Hematopoietic multipotent progenitor cell treated with erythropoietin and hydrocortisone succinate and interleukin-3 and kit ligand, for 4 days (in vitro differentiated cells): Measurements from ENCODE around the gene RBM23.

ENCODE experiments used
- DNase-seq: peaks from one replicate; pipeline ENCODE4 v3.0.0-alpha.2; 2015

The RBM23 gene

DNA sequence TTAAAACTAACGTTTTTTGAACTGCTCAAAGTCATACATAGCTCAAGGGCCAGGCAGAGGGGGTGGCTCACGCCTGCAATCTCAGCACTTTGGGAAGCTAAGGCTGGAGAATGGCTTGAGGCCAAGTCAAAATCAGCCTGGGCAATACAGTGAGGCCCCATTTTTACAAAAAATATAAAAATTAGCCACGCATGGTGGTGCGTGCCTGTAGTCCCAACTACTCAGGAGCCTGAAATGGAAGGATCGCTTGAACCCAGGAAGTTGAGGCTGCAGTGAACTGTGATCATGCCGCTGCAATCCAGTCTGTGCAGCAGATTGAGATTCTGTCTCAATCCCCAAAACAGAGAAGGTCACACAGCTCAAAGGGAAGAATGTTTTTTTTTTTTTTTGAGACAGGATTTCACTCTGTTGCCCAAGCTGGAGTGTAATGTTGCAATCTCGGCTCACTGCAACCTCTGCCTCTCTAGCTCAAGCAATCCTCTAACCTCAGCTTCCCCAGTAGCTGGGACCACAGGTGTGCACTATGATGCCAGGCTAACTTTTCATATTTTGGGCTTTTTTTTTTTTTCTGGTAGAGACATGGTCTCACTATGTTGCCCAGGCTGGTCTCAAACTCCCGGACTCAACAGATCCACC, 2.9 kb downstream of the RBM23 start:
- DNase-seq: peak; percentile 63

DNA sequence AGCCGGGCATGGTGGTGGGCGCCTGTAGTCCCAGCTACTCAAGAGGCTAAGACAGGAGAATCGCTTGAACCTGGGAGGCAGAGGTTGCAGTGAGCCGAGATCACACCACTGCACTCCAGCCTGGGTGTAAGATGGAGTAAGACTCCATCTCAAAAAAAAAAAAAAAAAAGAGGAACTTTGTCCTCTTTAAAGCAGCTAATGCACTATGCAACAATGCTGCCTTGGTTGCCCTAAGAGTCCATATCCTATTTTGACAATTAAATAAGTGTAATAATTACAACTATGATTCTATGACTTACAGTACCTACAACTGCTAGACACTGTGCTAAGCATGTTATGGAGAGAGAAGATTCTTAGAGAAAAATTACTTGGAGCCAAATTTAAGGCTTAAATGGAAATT, 4.1 kb downstream of the RBM23 start:
- DNase-seq: peak; percentile 36

DNA sequence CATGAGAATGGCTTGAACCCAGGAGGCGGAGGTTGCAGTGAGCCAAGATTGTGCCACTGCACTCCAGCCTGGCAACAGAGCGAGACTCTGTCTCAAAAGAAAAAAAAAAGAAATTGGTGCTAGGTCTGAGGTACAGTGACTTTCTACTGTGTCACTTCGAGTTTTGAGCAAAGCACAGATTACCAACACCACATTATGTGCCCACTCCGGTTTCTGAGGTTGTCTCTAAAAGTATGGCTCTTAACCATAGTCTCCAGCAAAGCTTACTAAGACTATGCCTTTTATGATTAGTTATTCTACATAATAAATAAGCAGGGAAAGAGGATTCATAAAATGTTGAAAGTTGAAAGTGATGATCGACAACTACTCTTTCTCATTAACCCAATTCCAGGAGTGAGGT, 8.0 kb downstream of the RBM23 start:
- no peak for DNase-seq

DNA sequence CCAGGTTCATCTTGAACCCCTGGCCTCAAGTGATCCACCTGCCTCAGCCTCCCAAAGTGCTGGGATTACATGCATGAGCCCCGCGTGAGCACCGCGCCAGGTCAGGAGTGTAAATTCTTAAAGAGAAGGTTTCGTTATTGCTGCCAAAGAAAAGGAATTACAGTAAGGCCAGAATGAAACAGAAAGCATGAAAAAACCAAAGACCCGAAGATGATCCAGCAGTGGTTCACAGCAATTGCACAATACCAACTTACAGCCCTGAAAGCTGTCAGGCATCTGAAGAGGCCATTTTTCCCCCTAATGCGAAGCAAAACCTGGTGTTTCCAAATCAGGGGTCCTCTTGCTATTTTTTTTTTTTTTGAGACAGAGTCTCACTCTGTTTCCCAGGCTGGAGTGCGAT, 10.3 kb downstream of the RBM23 start:
- peak; percentile 32 for DNase-seq

DNA sequence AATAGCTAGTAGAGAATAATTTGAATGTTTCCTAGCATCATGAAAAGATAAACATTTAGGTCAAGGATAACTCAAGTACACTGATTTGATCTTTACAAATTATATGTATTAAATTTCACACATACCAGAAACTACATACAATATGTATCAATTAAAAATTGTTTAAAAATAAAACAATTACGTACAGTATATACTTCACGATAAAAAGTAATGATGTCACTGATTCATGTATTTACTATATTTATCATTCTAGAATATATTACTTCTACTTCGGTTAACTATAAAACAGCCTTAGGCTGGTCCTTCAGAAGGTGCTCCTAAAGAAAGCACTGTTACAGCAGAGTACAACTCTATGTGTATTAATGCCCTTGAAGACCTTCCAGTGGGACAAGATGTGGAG, 11.5 kb downstream of the RBM23 start:
- DNase-seq: no peak

DNA sequence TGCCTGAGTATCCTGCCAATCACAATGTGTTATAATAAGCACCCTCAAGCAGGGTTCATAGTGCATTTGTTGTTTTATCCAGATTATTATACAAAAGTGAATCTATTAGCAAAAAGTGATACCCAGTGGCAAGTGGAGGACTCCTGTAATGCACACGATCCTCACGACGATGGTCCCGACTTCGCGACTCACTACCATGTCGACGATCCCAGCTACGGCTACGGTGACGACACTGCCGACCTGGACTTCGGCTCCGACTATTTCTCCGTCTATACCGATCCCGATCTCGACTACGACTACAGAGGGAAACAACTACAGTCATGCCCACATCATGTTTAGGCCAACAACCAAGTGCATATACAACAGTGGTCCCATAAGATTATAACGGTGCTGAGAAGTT, 12.9 kb downstream of the RBM23 start:
- no peak for DNase-seq

DNA sequence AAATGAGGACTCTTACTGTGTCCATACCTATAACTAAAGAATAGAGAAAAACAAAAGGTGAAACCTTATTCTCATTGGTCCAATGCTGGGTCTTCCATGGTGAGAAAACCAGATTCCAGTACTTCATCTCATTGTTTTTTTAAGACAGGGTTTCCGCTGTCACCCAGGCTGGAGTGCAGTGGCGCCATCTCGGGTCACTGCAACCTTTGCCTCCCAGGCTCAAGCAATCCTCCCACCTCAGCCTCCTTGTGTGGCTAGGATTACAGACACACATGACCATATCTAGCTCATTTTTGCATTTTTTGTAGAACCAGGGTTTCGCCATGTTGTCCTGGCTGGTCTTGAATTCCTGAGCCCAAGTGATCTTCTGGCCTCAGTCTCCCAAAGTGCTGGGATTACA, 13.3 kb downstream of the RBM23 start:
- no peak for DNase-seq

DNA sequence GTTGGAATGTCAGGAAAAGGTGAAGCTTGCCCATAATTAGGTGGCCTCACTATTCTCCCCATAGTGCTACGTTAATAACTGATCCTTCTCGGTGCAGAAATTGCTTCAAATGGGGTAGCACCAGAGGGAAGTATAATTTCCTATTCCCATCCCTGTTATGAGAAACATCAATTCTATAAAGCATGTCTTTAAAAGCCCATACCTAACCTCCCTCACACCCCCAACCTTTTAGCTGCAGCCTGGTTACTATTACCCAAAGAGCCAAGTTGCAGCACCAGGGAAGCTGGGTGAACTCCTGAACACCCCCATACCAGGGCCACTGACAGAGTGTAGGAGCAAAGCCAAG, 15.2 kb downstream of the RBM23 start:
- no peak for DNase-seq

DNA sequence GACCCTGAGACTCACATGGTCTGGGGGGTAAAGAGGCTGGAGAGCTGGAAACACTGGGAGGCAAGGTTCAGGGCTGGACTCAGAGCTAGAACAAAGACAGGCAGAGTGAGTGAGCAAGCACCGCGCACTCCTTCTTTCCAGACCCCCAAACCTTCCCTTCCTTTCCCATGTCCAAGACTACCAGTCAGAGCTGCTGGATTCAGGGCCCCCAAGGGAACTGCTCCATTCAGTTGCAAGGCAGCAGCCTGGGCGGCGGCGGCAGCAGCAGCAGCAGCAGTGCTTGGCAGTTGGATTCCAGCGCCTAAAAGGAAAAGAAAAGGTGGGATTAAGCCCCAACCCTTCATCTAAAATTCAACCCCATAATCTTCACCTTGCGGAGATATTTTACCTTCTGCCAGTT, 17.1 kb downstream of the RBM23 start:
- no peak for DNase-seq

DNA sequence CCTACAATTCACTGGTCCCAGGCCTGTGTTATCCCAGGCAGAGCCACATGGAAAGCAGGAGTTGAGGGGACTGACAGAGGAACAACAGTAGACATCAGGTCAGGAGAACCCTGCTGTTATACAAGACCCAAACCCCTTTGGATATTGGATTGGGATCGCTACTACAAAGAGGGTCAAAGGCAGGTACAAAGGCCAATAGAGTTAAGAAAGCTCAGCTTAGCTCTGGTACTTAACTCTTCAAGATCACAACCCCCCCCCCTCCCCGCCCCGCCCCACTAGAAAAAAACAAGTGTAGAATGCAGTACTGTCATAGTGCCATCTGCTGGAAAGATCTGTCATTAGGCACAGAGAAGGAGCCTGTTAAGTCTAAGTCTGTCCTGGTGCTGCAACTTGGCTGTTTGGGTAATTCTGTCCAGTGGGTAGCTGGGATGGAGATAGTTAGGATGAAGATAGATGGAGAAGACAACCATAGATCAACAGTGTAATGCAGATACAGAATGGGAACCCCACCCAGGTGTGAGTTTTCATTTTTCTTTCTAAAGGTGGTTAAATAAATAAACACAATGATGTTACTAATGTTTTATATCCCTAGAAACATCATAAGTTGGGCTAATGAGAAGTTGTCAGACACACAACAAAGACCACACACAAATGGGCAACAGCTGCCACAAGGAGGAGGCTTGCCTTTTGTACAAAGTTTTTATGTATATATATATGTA, 18.7 kb downstream of the RBM23 start:
- DNase-seq: peak; percentile 87

DNA sequence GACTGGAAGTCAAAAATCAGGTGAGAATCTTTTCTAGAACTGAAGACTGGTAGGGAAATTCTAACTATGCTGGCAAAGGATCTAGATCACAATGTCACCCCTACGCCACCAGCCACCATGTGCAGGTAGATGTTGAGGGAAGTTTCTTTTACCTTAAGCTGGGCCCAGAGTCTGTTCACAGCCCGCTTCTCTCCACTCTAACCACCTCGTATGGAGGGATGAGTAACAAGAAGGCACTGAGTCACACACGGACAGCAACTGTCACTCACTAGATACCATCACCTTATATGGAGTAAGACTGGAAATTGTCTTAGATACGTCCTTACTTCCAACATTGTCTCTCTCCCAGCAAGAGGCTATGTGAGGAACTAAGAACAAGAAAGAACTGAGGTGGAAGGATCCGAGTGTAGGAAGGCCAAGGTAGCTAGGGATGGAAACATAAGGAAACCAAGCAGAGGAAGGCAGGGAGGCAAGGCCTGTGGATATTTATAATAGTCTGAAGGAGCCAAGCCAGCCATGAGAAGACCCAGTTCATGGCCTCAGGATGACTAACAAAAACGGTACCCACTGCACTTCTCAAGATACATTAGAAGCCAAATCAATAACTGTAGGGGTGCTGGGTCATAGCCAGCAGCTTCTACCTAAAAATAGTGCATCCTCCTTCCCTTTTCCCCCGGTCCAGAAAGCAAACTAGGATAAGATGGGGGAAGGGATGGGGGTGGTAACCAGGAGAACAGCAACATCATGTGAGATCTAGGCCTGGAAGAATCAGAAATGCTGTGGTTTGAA, 20.5 kb downstream of the RBM23 start:
- no peak for DNase-seq

DNA sequence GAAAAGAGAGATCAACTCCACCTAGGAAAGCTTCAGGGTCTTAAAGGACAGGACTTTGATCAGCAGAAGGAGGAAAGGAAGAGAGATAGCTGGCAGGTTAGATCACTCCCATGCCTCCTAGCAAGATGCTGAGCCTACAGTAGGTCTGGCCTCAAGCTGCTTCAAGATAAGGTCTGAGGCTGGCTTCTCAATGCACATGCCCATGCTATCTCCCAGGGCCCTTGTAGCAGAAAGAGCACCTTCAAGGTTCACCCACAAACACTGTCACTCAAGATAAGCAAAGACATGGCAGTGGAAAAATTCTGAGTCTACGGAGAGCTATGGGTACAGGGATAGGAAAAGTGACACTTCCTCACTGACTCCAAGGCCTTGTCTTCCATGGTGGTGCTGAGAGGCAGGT, 21.6 kb downstream of the RBM23 start:
- DNase-seq: peak; percentile 94

DNA sequence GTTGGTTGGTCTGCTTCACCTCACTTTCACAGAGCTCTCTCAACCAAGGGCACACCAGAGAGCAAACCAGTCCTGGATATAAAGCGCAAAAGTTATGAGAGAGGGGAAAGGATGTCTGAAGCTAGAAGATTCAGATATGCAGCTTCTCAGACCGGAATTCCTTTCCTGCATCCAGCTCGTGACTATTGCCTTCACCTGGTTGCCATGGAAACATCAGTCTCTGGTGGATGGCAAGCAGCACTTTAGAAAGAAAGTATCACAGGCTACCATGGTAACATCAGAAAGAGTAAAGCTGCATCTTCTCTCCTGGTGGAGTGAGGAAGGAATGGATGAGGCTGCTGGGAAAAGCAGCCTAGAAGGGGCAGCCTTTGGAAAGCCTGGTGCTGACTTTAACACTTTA, 22.2 kb downstream of the RBM23 start:
- DNase-seq: no peak

DNA sequence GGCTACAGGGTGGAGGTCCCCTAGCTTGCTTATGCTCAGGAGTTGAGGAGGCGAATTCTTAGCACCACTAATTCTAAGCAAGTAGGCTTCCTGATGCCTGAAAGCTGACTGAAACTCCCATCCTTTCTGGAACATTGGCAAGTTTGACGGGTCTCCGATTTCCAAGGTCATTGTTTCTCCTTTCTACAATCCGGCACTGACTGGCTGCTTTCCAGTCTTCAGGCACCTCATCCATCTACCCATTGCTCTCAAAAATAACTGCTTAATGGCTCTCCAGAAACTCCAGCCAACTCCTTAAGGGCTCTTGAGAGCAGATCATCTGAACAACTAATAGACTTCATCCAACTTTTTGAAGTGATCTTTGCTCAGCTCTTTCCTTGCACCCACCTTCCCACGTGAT, 22.6 kb downstream of the RBM23 start:
- DNase-seq: no peak

DNA sequence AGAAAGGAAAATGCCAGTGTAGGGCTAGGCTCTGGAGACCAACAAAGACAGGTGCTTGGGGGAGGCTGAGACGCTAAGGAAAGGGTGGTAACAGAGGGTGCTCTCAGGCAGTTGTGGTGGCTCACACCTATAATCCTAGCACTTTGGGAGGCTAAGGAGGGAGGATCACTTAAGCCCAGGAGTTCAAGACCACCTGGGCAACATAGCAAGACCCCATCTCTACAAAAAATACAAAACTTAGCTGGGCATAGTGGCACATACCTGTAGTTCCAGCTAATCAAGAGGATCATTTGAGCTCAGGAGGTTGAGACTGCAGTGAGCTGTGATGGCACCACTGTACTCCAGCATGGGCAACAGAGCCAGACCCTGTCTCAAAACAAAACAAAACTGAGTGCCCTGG, 23.5 kb downstream of the RBM23 start:
- DNase-seq: no peak

DNA sequence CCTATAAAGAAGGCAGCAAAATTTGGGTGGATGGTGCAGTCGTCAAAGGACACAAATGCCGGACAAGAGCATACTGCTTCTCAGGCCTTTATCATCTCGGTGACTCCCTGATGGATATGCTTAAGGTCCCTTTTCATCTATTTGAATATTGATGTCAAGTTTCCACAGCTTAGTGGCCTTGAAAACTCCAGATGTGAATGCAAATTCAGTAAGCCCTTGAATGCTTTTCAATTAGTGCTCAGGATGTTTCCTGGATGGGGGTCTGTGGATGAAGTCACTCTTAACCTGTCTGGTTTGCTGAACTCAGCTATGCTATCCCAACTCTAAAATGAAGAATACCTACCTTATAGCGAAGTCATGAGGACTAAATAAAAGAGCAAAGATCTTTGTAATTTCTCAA, 25.2 kb downstream of the RBM23 start:
- DNase-seq: no peak

DNA sequence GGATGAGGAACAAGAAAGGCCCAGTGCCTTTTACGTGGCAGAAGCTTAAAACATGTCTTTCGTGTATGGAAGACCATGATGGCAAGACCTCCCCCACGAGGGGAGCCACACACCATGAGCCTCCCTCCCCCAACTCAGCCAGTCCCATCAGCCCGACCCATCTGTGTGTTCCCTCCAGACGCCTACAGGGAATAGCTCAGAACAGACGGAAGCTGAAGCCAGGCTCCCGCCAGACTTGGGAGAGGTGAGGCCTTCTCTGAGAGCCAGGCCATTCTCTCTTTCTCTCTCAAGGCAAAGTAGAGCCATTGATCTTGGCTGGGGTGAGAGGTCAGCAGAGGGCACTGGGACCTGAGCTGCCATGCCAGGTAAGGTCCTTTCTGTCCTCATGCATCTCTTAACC, 26.5 kb downstream of the RBM23 start:
- DNase-seq: no peak

DNA sequence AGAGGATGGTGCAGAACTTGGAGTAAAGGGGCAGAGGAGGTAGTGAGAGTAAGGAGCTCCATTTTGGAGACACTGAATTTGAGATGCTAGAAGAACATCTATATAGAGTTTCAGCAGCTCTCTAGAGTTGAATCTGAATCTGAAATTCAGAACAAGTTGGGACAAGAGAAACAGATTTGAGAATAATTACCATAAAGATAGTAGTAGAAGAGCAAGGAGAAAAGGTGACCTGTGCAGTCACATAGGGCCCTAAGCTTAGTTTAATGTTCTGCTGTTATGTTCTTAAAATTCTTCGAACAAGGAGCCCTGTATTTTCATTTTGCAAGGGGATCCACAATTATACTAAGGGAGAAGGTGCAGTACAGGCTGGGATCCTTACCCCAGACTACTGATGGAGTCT, 28.5 kb downstream of the RBM23 start:
- no peak for DNase-seq

DNA sequence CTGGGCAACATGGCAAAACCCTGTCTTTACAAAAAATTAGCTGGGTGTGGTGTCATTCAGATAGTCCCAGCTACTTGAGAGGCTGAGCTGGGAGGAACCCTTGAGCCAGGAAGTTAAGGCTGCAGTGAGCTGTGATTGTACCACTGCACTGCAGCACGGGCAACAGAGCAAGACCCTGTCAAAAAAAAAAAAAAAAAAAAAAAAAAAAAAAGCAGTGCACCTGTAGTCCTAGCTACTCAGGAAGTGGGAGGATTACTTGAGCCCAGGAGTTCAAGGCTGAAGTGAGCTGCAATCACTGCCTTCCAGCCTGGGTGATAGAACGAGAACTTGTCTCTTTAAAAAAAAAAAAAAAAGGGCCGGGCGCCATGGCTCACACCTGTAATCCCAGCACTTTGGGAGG, 30.3 kb downstream of the RBM23 start:
- DNase-seq: no peak

DNA sequence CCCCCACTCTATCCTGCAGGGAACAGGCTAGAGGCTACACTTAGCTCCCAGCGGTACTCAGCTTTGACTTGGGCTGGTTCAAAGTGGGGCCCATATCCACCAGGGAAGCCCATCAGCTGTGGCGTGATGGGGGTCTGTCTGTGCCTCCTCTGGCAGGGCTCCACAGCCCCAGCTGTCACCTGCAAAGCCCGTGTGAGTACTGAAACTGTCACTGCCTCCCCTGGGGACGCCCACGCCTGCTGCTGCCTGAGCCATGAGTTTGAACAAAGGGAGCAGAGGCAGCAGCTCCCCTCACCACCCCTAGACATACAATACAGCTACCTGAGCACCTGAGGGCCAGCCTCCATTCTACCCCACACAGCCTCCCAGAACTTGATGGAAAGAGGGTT, 31.0 kb downstream of the RBM23 start:
- no peak for DNase-seq

DNA sequence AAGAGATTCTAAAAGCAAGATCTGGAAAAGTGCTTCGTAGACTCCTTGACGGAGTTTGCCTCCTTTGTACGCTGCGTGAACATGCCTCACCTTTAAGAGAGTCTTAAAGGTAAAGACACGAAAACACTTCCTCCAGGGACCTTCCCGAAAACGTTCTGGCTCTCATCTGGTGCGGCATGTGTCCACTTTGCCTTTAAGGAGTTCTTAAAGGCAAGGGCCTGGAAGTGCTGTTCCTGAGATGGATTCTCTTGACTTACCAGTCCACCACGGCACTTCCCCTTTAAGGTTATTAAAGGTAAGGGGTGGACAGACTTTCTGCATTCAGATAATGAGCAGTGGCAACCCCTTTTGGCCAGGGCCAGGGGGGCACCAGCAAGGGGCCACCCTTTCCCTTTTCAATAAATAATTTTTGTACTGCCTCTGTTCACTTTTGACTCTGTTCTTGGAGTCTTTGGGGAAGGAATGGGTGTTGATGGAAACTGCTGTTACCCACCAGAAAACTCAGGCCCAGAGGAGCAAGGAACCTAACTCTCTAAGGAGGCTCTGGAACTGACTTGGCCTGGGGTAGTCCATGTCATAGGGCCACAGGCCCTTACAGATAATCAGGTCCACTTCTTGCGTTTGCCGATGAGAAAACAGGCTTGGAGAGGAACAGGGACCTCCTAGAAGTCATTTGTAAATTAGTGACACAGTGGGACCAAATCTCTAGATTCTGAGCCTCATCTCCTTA, 31.5 kb downstream of the RBM23 start:
- DNase-seq: peak; percentile 77

DNA sequence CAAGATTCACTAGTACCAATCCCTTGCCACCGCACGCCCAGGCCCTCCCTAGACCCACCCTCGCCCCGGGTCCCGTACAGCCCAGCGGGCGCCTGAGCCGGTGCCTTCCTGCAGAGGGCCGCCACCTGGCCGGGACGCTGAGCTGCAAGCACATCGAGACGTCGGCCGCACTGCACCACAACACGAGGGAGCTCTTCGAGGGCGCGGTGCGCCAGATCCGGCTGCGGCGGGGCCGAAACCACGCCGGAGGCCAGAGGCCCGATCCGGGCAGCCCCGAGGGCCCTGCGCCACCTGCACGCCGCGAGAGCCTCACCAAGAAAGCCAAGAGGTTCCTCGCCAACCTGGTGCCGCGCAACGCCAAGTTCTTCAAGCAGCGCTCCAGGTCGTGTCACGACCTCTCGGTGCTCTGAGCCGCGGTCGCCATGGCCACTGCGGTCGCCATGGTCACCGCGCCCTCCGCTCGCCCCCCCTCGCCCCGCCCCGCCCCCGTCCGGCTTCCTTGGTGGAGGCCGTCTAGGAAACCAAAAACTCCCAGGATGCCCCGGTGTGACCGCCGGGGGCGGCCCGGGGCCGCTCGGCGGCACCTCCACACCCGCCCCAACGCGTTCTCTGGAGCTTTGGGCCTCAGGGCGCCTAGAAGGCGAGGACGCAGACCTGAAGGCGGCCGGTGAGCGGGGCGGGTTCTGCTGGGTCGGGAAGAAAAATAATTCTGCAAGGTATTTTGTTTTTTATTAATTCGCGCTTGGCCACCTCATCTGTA, 32.3 kb downstream of the RBM23 start:
- DNase-seq: peak; percentile 82

DNA sequence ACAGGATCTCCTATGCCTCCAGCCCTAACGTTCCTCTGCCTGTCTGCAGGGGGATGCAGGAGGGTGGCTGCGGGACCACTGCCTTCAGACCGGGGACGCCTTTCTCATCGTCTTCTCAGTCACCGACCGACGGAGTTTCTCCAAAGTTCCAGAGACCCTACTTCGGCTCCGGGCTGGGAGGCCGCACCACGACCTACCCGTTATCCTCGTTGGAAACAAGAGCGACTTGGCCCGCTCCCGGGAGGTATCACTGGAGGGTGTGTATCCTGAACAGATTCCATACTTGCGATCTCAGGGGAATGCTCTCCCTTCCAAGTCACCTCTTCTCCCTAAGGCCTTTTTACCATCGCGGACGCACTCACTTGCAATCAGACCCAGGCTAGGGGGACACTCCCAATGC, 33.0 kb downstream of the RBM23 start:
- DNase-seq: no peak
